Stimulated activated CD4-positive, alpha-beta T cell treated with anti-CD3 and anti-CD28 coated beads, TNF-alpha, amount 100 ng/mL, for 48 hours (primary cell): ENCODE measurements around the gene EFNA5.

Source experiments
- DNase-seq, 3 donors: peaks; one replicate each; pipeline ENCODE4 v3.0.0-alpha.2; 2020; ENCODE audit warnings: low read depth in 3 of 3

Gene EFNA5

GRCh38 chr5:107484281-107484680 lies 186.5 kb downstream of the EFNA5 start:
- no peak for DNase-seq

GRCh38 chr5:107483231-107484024 lies 187.3 kb downstream of the EFNA5 start:
- DNase-seq = no peak

- DNase-seq = no peak
Observed at GRCh38 chr5:107478068-107478641, 192.6 kb downstream of the EFNA5 start.

- no peak for DNase-seq
Observed at GRCh38 chr5:107477492-107477891, 193.2 kb downstream of the EFNA5 start.

GRCh38 chr5:107476783-107477182 lies 194.0 kb downstream of the EFNA5 start:
- no peak for DNase-seq

GRCh38 chr5:107474716-107475489 lies 195.8 kb downstream of the EFNA5 start:
- no peak for DNase-seq

GRCh38 chr5:107474361-107474715 lies 196.4 kb downstream of the EFNA5 start:
- no peak for DNase-seq

- DNase-seq = no peak
Observed at GRCh38 chr5:107472620-107473064, 198.1 kb downstream of the EFNA5 start.

- no peak for DNase-seq
Observed at GRCh38 chr5:107470295-107470582, 200.5 kb downstream of the EFNA5 start.

- DNase-seq = no peak
Observed at GRCh38 chr5:107469485-107470294, 201.0 kb downstream of the EFNA5 start.

GRCh38 chr5:107469064-107469463 lies 201.7 kb downstream of the EFNA5 start:
- DNase-seq = no peak

GRCh38 chr5:107468276-107468675 lies 202.5 kb downstream of the EFNA5 start:
- no peak for DNase-seq

- DNase-seq = no peak
Observed at GRCh38 chr5:107467137-107467932, 203.4 kb downstream of the EFNA5 start.

- no peak for DNase-seq
Observed at GRCh38 chr5:107466233-107466769, 204.4 kb downstream of the EFNA5 start.

- DNase-seq = no peak
Observed at GRCh38 chr5:107464876-107465275, 205.9 kb downstream of the EFNA5 start.

GRCh38 chr5:107464416-107464815 lies 206.3 kb downstream of the EFNA5 start:
- DNase-seq = no peak

GRCh38 chr5:107463731-107464130 lies 207.0 kb downstream of the EFNA5 start:
- no peak for DNase-seq

GRCh38 chr5:107461770-107462169 lies 209.0 kb downstream of the EFNA5 start:
- no peak for DNase-seq

GRCh38 chr5:107460789-107461188 lies 209.9 kb downstream of the EFNA5 start:
- no peak for DNase-seq

- no peak for DNase-seq
Observed at GRCh38 chr5:107459605-107460004, 211.1 kb downstream of the EFNA5 start.

- DNase-seq = no peak
Observed at GRCh38 chr5:107458322-107458721, 212.4 kb downstream of the EFNA5 start.
